Transverse colon (tissue), 4 donors: Measurements from ENCODE around the gene XRCC4. TPM values are rescaled to one million over a fixed set of nuclear protein-coding genes. Genes with fewer than 3 reads are reported as not detected.

Experiments used
- DNase-seq: peaks from one replicate; pipeline ENCODE4 v3.0.0-alpha.2; 2019
- H3K27ac ChIP-seq, 4 donors: fragments of 200-600 bp; sonication (generic); 2 replicates each; pipeline ENCODE4 v1.5.1; 2016 to 2018; ENCODE audit warnings: inconsistent platforms in 4 of 4
- H3K27me3 ChIP-seq: fragments of 200-600 bp; sonication (generic); 2 replicates; pipeline ENCODE4 v1.5.1; 2017; ENCODE audit warnings: inconsistent platforms
- H3K36me3 ChIP-seq, 4 donors: fragments of 200-600 bp; sonication (generic); 2 replicates each; pipeline ENCODE4 v1.5.1; 2017 to 2019; ENCODE audit warnings: inconsistent platforms in 4 of 4
- H3K4me1 ChIP-seq, 4 donors: fragments of 200-600 bp; sonication (generic); 2 replicates each; pipeline ENCODE4 v1.5.1; 2017 to 2020; ENCODE audit warnings: inconsistent platforms in 4 of 4
- H3K4me3 ChIP-seq, 4 donors: fragments of 200-600 bp; sonication (generic); 1 replicate in 1 of 4; 2 replicates in 3 of 4; pipeline versions ENCODE4 v1.5.1 to v1.6.1; 2017 to 2019; ENCODE audit warnings: inconsistent platforms in 4 of 4
- H3K9me3 ChIP-seq, 2 donors: fragments of 200-600 bp; sonication (generic); 2 replicates each; pipeline ENCODE4 v1.5.1; 2017 to 2019; ENCODE audit warnings: inconsistent platforms in 2 of 2
- CTCF ChIP-seq, 5 experiments: fragments of 200-600 bp in 3 of 5; fragments of 450-650 bp in 2 of 5; sonication (generic) in 3 of 5; IDR thresholded peaks; 1 replicate in 2 of 5; 2 replicates in 3 of 5; pipeline ENCODE4 v1.5.1; 2016 to 2017; ENCODE audit warnings: antibody characterized with exemption in 5 of 5, inconsistent platforms in 3 of 5, mild to moderate bottlenecking in 2 of 5, moderate library complexity in 1 of 5
- EP300 ChIP-seq: sonication (generic); formaldehyde crosslinking; IDR thresholded peaks from one replicate; pipeline ENCODE4 v1.6.1; 2017; ENCODE audit warnings: antibody characterized with exemption, low read depth
- POLR2A ChIP-seq: fragments of 450-650 bp; IDR thresholded peaks from one replicate; pipeline ENCODE4 v1.6.1; 2016; ENCODE audit warnings: antibody characterized with exemption, mild to moderate bottlenecking, moderate library complexity
- POLR2AphosphoS5 ChIP-seq, 3 donors: sonication (generic); formaldehyde crosslinking; IDR thresholded peaks; one replicate each; pipeline ENCODE4 v1.6.1; 2016; ENCODE audit warnings: antibody characterized with exemption in 3 of 3
- WGBS, 2 donors: methylation state at CpG; one replicate each; pipeline ENCODE4 v1.1.5; 2018; ENCODE audit warnings: low coverage in 1 of 2; 5-methylcytosine and 5-hydroxymethylcytosine counted together
- in situ Hi-C, 4 donors: fragments of 200-750 bp; cut with MboI; loops; one replicate each; pipeline versions ENCODE4 v1.15.0 to v1.15.1; 2017; ENCODE audit warnings: low sequenced_read_pairs in 3 of 4, low pct_ligation_motif_present in 1 of 4, low pct_unique_long_range_greater_than_20kb in 1 of 4
- intact Hi-C: fragments of 100-400 bp; cut with DNase I; formaldehyde crosslinking; loops from one replicate; pipeline ENCODE4 v1.15.1; 2023; ENCODE audit warnings: low total_unique reads
- total RNA-seq, 4 donors: library from RNA; depleted of rRNA; stranded (reverse); fragments of >200 nt; gene quantifications; one replicate each; pipeline ENCODE4 v1.1.0, GENCODE V29; 2016

The XRCC4 gene
- total RNA-seq, 4 donors from 2014 or later: 0.60 to 8.1 (median 7.3) TPM; not detected in 1

- Histone ChIP-seq H3K4me3 (no peak overlapping the region), H3K4me1 (no peaks in the 10 kb centered on the region), H3K27ac (no peak overlapping the region), H3K9me3 (no peaks in the 10 kb centered on the region), H3K27me3 (no peaks in the 10 kb centered on the region), H3K36me3 (no peaks in the 10 kb centered on the region)
- in situ Hi-C loops (no loop called here), intact Hi-C loops (no loop called here)
- DNase-seq: no peak
- TF ChIP-seq POLR2A (no peak), EP300 (no peak), POLR2AphosphoS5 (IDR thresholded peaks at IDR 0.05) (no peak), CTCF (IDR thresholded peaks at IDR 0.05) (no peak)
- 82 to 83% methylated on average over 4 of the region's 4 CpGs for WGBS, 2 donors
Observed at GRCh38 chr5:83034528-83035207, 42.7 kb upstream of the XRCC4 start.

- H3K36me3 ChIP-seq: no peaks in the 10 kb centered on the region
- H3K27ac ChIP-seq: no peak overlapping the region
- H3K9me3 ChIP-seq: no peaks in the 10 kb centered on the region
- intact Hi-C loops: no loop called here
- in situ Hi-C loops: no loop called here
- H3K27me3 ChIP-seq: no peaks in the 10 kb centered on the region
- no peak for DNase-seq
- TF ChIP-seq CTCF (IDR thresholded peaks at IDR 0.05) (no peak), EP300 (no peak), POLR2A (no peak), POLR2AphosphoS5 (IDR thresholded peaks at IDR 0.05) (no peak)
- no peak overlapping the region for H3K4me3 ChIP-seq
- no peaks in the 10 kb centered on the region for H3K4me1 ChIP-seq
- 29 to 76% methylated on average over 1 to 5 of the region's 5 CpGs for WGBS, 2 donors
Observed at GRCh38 chr5:83035373-83036100, 41.8 kb upstream of the XRCC4 start.

- Histone ChIP-seq H3K27ac (no peak overlapping the region), H3K27me3 (no peaks in the 10 kb centered on the region), H3K4me1 (no peaks in the 10 kb centered on the region), H3K4me3 (no peak overlapping the region), H3K36me3 (no peaks in the 10 kb centered on the region), H3K9me3 (no peaks in the 10 kb centered on the region)
- TF ChIP-seq POLR2A (no peak), EP300 (no peak), POLR2AphosphoS5 (IDR thresholded peaks at IDR 0.05) (no peak), CTCF (IDR thresholded peaks at IDR 0.05) (no peak)
- 74 to 78% methylated on average over 4 of the region's 4 CpGs for WGBS, 2 donors
- intact Hi-C loops (no loop called here), in situ Hi-C loops (no loop called here)
- DNase-seq: no peak
Observed at GRCh38 chr5:83036991-83037575, 40.3 kb upstream of the XRCC4 start.

- Histone ChIP-seq H3K4me3 (no peak overlapping the region), H3K27ac (no peak overlapping the region), H3K4me1 (no peaks in the 10 kb centered on the region), H3K36me3 (no peaks in the 10 kb centered on the region), H3K27me3 (no peaks in the 10 kb centered on the region), H3K9me3 (no peaks in the 10 kb centered on the region)
- intact Hi-C loops: no loop called here
- no peak for DNase-seq
- no peak for TF ChIP-seq POLR2A
- no peak for TF ChIP-seq POLR2AphosphoS5 (IDR thresholded peaks at IDR 0.05)
- in situ Hi-C loops: no loop called here
- 84 to 93% methylated on average over 3 of the region's 3 CpGs for WGBS, 2 donors
Observed at GRCh38 chr5:83038924-83039323, 38.4 kb upstream of the XRCC4 start.
